Tibial nerve (tissue), 4 donors: Measurements from ENCODE around the gene NADK2. TPM values are rescaled to one million over a fixed set of nuclear protein-coding genes. Genes with fewer than 3 reads are reported as not detected.
"Not testable (repeated sequence)": the region's sequence is repeated elsewhere in the genome, so short reads cannot be mapped to it uniquely, and the experiment has no call there.

Experiments used
- DNase-seq, 2 donors: peaks; one replicate each; pipeline ENCODE4 v3.0.0-alpha.2; 2019; ENCODE audit warnings: low spot score in 2 of 2
- H3K27ac ChIP-seq, 4 donors: fragments of 200-600 bp; sonication (generic) in 3 of 4; one replicate each; pipeline ENCODE4 v1.5.1; 2017 to 2019; ENCODE audit warnings: mild to moderate bottlenecking in 1 of 4
- H3K27me3 ChIP-seq, 2 donors: fragments of 200-600 bp; sonication (generic) in 1 of 2; one replicate each; pipeline versions ENCODE4 v1.5.1 to v1.6.0; 2017 to 2019
- H3K36me3 ChIP-seq, 3 donors: fragments of 200-600 bp; sonication (generic); one replicate each; pipeline ENCODE4 v1.5.1; 2018 to 2019
- H3K4me1 ChIP-seq, 4 donors: fragments of 200-600 bp; sonication (generic) in 3 of 4; one replicate each; pipeline ENCODE4 v1.5.1; 2017 to 2019
- H3K4me3 ChIP-seq, 4 donors: fragments of 200-600 bp; sonication (generic) in 3 of 4; one replicate each; pipeline ENCODE4 v1.5.1; 2017 to 2019; ENCODE audit warnings: mild to moderate bottlenecking in 1 of 4, moderate library complexity in 1 of 4
- H3K9me3 ChIP-seq, 4 donors: fragments of 200-600 bp; sonication (generic) in 3 of 4; one replicate each; pipeline ENCODE4 v1.5.1; 2017 to 2019
- EP300 ChIP-seq, 2 donors: sonication (generic); formaldehyde crosslinking; IDR thresholded peaks; one replicate each; pipeline ENCODE4 v1.6.1; 2017; ENCODE audit warnings: antibody characterized with exemption in 2 of 2, mild to moderate bottlenecking in 1 of 2
- POLR2A ChIP-seq, 2 donors: fragments of 450-650 bp; IDR thresholded peaks; one replicate each; pipeline ENCODE4 v1.6.1; 2017; ENCODE audit warnings: antibody characterized with exemption in 2 of 2, mild to moderate bottlenecking in 2 of 2, moderate library complexity in 2 of 2
- WGBS, 2 donors: methylation state at CpG; one replicate each; pipeline ENCODE4 v1.1.5; 2018; 5-methylcytosine and 5-hydroxymethylcytosine counted together
- total RNA-seq, 4 donors: library from RNA; depleted of rRNA; stranded (reverse); fragments of >200 nt; gene quantifications; one replicate each; pipeline ENCODE4 v1.1.0, GENCODE V29; 2016
- TF ChIP-seq, protein P1 (sequence below), 5 experiments: fragments of 200-600 bp in 3 of 5; fragments of 450-650 bp in 2 of 5; sonication (generic) in 3 of 5; IDR thresholded peaks; one replicate each; pipeline ENCODE4 v1.5.1; 2016 to 2019; ENCODE audit warnings: antibody characterized with exemption in 5 of 5, mild to moderate bottlenecking in 3 of 5, moderate library complexity in 2 of 5

Gene NADK2
- total RNA-seq, 4 donors from 2014 or later = 20.1 to 31.8 (median 21.6) TPM

DNA sequence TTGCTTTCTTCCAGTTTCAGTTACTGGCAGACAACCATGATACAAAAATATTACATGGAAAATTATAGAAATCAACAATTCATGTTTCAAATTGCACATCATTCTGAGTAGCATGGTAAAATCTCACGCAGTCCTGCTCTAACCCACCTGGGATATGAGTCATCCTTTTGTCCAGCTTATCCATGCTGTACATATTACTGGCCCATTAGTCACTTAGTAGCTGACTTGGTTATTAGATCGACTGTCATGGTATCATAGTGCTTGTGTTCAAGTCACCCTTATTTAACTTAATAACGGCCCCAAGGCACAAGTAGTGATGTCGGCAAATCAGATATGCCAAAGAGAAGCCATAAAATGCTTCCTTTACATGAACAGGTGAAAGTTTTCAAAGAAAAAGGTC lies 41.2 kb downstream of the NADK2 start:
- WGBS, 2 donors = 93 to 96% methylated on average over 4 of the region's 4 CpGs
- TF ChIP-seq EP300 (IDR thresholded peaks at IDR 0.05) (no peak), POLR2A (IDR thresholded peaks at IDR 0.05) (no peak)
- TF ChIP-seq, protein P1, sequence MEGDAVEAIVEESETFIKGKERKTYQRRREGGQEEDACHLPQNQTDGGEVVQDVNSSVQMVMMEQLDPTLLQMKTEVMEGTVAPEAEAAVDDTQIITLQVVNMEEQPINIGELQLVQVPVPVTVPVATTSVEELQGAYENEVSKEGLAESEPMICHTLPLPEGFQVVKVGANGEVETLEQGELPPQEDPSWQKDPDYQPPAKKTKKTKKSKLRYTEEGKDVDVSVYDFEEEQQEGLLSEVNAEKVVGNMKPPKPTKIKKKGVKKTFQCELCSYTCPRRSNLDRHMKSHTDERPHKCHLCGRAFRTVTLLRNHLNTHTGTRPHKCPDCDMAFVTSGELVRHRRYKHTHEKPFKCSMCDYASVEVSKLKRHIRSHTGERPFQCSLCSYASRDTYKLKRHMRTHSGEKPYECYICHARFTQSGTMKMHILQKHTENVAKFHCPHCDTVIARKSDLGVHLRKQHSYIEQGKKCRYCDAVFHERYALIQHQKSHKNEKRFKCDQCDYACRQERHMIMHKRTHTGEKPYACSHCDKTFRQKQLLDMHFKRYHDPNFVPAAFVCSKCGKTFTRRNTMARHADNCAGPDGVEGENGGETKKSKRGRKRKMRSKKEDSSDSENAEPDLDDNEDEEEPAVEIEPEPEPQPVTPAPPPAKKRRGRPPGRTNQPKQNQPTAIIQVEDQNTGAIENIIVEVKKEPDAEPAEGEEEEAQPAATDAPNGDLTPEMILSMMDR (IDR thresholded peaks at IDR 0.05) = no peak
- Histone ChIP-seq H3K36me3 (peaks cover 4 to 77% (median 11%) of the 10 kb centered on the region in 3 donors), H3K9me3 (no peaks in the 10 kb centered on the region), H3K4me3 (no peak overlapping the region), H3K27me3 (no peaks in the 10 kb centered on the region), H3K4me1 (no peaks in the 10 kb centered on the region), H3K27ac (no peak overlapping the region)
- DNase-seq = no peak

DNA sequence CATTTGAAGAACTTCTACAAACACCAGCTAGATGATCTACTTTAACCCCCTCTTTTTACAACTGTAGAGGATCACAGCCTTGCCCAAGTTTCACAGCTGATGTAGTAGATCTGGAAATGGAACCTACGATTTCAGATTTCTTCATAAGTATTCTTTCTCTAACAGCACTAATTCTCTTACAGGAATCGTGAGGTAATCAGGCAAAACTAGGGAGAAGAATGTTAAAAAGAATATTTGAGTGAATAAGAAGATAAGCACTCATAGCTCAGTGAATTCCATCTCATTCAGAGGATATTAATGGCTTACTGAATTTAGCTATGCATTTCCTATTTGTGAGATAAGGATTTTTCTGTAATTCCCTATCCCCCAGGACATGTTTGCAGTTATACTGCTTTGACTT lies 42.1 kb downstream of the NADK2 start:
- H3K27ac ChIP-seq = no peak overlapping the region
- H3K27me3 ChIP-seq = no peaks in the 10 kb centered on the region
- peaks cover 4 to 80% (median 11%) of the 10 kb centered on the region in 3 donors for H3K36me3 ChIP-seq
- no peaks in the 10 kb centered on the region for H3K9me3 ChIP-seq
- no peak for TF ChIP-seq POLR2A (IDR thresholded peaks at IDR 0.05)
- no peak for TF ChIP-seq EP300 (IDR thresholded peaks at IDR 0.05)
- TF ChIP-seq, protein P1 (IDR thresholded peaks at IDR 0.05) = no peak
- H3K4me3 ChIP-seq = no peak overlapping the region
- WGBS, 2 donors = 83% methylated on average over 2 of the region's 2 CpGs
- no peak for DNase-seq
- H3K4me1 ChIP-seq = no peaks in the 10 kb centered on the region

DNA sequence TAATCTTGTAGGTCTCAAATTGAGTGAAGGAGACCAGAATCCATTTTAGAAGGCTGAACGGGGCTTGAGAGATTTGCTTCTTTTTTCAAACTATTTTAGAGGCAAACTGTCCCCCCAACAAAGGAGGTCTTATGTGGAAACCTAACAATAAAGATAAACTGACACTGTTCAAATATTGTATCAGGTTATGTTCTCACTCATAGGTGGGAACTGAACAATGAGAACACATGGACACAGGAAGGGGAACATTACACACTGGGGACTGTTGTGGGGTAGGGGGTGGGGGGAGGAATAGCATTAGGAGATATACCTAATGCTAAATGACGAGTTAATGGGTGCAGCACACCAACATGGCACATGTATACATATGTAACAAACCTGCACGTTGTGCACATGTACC lies 42.9 kb downstream of the NADK2 start:
- H3K36me3 ChIP-seq = peaks cover 4 to 87% (median 11%) of the 10 kb centered on the region in 3 donors
- WGBS, 2 donors = 79 to 84% methylated on average over 3 of the region's 3 CpGs
- H3K9me3 ChIP-seq, DNase-seq, H3K4me1 ChIP-seq, H3K4me3 ChIP-seq, H3K27ac ChIP-seq, H3K27me3 ChIP-seq: not testable (repeated sequence)

DNA sequence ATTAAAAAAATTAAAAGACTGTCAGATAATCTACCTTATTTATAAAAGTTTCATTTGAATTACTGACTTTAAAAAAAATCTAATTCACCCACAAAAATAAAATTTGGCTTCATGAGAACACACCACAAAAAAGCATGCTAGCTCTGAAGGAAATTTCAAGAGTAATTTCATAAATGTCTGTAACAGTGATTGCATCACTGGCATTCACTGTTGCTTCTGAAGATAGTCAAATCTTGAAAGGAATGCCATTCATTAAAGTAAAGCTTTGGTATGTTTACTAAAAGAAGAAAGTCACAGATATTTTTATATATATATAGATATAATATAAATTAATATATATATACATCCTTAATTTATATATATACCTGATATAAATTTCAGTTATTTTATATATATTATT lies 43.4 kb downstream of the NADK2 start:
- Histone ChIP-seq H3K27me3 (no peaks in the 10 kb centered on the region), H3K9me3 (no peaks in the 10 kb centered on the region), H3K36me3 (peaks cover 4 to 86% (median 11%) of the 10 kb centered on the region in 3 donors), H3K27ac (no peak overlapping the region), H3K4me3 (no peak overlapping the region), H3K4me1 (no peaks in the 10 kb centered on the region)
- no peak for DNase-seq
- TF ChIP-seq, protein P1 (IDR thresholded peaks at IDR 0.05) = no peak
- no peak for TF ChIP-seq POLR2A (IDR thresholded peaks at IDR 0.05)
- TF ChIP-seq EP300 (IDR thresholded peaks at IDR 0.05) = no peak

DNA sequence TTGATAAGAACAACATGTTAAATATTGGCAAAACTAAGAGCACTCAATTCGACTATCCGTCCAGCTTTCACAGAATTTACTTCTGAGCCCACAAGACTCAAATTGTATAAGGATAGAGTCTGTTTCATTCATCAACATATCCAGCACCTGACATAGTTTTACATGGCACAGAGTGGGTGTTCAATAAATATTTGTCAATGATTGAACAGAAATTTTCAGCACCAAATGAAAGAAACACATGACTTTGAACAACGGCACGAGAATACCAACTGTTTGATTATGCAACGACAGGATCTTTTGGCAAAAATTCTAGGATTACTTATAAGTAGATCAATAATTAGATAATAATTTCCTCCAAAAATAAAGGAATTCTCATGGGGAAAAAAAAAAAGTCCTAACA lies 48.0 kb downstream of the NADK2 start:
- Histone ChIP-seq H3K4me1 (no peaks in the 10 kb centered on the region), H3K9me3 (peaks cover 0 to 17% (median 0%) of the 10 kb centered on the region in 4 donors), H3K27me3 (no peaks in the 10 kb centered on the region), H3K36me3 (peaks cover 4 to 94% (median 11%) of the 10 kb centered on the region in 3 donors), H3K4me3 (no peak overlapping the region), H3K27ac (no peak overlapping the region)
- no peak for DNase-seq
- WGBS, 2 donors = 94 to 98% methylated on average over 5 of the region's 5 CpGs
- TF ChIP-seq EP300 (IDR thresholded peaks at IDR 0.05) = no peak
- TF ChIP-seq, protein P1 (IDR thresholded peaks at IDR 0.05) = no peak

DNA sequence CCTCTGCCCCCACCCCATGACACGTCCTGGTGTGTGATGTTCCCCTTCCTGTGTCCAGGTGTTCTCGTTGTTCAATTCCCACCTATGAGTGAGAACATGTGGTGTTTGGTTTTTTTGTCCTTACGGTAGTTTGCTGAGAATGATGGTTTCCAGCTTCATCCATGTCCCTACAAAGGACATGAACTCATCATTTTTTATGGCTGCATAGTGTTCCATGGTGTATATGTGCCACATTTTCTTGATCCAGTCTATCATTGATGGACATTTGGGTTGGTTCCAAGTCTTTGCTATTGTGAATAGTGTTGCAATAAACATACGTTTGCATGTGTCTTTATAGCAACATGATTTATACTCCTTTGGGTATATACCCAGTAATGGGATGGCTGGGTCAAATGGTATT lies 57.3 kb downstream of the NADK2 start:
- Histone ChIP-seq H3K36me3 (peaks cover 0 to 89% (median 3%) of the 10 kb centered on the region in 3 donors), H3K9me3 (peaks cover 0 to 18% (median 0%) of the 10 kb centered on the region in 4 donors)
- H3K4me1 ChIP-seq, H3K4me3 ChIP-seq, H3K27me3 ChIP-seq, DNase-seq, H3K27ac ChIP-seq: not testable (repeated sequence)
- 75 to 96% methylated on average over 3 to 4 of the region's 4 CpGs for WGBS, 2 donors
